ENCODE data around the gene BACE1. TPM values are rescaled to one million over a fixed set of nuclear protein-coding genes. Genes with fewer than 3 reads are reported as not detected.
A peak's percentile ranks its signal among the peaks of the same experiment; 100 is the strongest.

The BACE1 gene
- polyA plus RNA-seq (2011; rRNA removed) (47.8 and 99.6 TPM in 2 replicates), polyA minus RNA-seq (2011; rRNA and poly(A)+ RNA removed) (86.7 and 110 TPM in 2 replicates)

- CTCF ChIA-PET: interaction anchor here (0.9 to 2.9 kb wide), 4 partner anchors 14 to 89 kb away, joined by 3 to 10 read pairs (median 3); no protein-coding TSS in a partner anchor
Observed at GRCh38 chr11:117316197-117316961, at the start of gene BACE1. Gene BACE1, minus strand, starts transcription at chr11:117316256. Its CDS starts 461 bp downstream, at chr11:117315795.

DNA sequence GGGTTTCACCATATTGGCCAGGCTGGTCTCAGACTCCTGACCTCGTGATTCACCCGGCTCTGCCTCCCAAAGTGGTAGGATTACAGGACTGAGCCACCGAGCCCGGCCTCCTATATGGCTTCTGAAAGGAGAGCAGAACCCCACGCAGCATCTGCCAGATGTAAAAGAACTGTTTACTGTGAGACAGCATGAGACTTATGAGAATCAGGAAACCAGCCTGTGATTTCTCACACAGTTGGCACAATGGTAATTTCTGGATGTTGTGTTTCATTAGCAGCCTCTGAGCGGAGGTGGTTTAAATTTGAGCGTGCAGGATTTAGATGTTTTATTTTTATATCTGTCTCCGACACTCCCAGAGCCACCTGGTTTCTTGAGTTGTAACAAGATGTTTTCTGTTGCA lies 45.4 kb upstream of the BACE1 start:
- POLR2A ChIA-PET: no interaction called here
- TF ChIP-seq, protein P1, sequence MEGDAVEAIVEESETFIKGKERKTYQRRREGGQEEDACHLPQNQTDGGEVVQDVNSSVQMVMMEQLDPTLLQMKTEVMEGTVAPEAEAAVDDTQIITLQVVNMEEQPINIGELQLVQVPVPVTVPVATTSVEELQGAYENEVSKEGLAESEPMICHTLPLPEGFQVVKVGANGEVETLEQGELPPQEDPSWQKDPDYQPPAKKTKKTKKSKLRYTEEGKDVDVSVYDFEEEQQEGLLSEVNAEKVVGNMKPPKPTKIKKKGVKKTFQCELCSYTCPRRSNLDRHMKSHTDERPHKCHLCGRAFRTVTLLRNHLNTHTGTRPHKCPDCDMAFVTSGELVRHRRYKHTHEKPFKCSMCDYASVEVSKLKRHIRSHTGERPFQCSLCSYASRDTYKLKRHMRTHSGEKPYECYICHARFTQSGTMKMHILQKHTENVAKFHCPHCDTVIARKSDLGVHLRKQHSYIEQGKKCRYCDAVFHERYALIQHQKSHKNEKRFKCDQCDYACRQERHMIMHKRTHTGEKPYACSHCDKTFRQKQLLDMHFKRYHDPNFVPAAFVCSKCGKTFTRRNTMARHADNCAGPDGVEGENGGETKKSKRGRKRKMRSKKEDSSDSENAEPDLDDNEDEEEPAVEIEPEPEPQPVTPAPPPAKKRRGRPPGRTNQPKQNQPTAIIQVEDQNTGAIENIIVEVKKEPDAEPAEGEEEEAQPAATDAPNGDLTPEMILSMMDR (IDR thresholded peaks at IDR 0.05; ENCODE audit: insufficient read depth, low read depth, low read length): no peak
- no peak overlapping the region for H3K4me3 ChIP-seq (ENCODE audit: low read depth, low read length)
- no peaks in the 10 kb centered on the region for H3K27me3 ChIP-seq (ENCODE audit: control insufficient read depth, insufficient read depth, low read length)
- no peak for DNase-seq (ENCODE audit: low read depth)
- H3K36me3 ChIP-seq (ENCODE audit: control insufficient read depth, insufficient read depth, low read length): peaks cover 19% of the 10 kb centered on the region
- CTCF ChIA-PET: no interaction called here

More at GRCh38 chr11:117316197-117316961, at the start of gene BACE1:
- DNase-seq (ENCODE audit: low read depth): peak; percentile 52
- TF ChIP-seq, protein P1 (IDR thresholded peaks at IDR 0.05; ENCODE audit: insufficient read depth, low read depth, low read length): peak; percentile 75
- peak within 1 kb of the TSS; percentile 86 for H3K4me3 ChIP-seq (ENCODE audit: low read depth, low read length)
- POLR2A ChIA-PET: interaction anchor here (0.7 to 1.2 kb wide), 2 partner anchors 12 to 589 kb away, joined by 3 to 4 read pairs; no protein-coding TSS in a partner anchor
- H3K27me3 ChIP-seq (ENCODE audit: control insufficient read depth, insufficient read depth, low read length): no peaks in the 10 kb centered on the region
- peaks cover 1% of the 10 kb centered on the region for H3K36me3 ChIP-seq (ENCODE audit: control insufficient read depth, insufficient read depth, low read length)

- no peak for DNase-seq (ENCODE audit: low read depth)
- no peaks in the 10 kb centered on the region for H3K27me3 ChIP-seq (ENCODE audit: control insufficient read depth, insufficient read depth, low read length)
- no peak overlapping the region for H3K4me3 ChIP-seq (ENCODE audit: low read depth, low read length)
- H3K36me3 ChIP-seq (ENCODE audit: control insufficient read depth, insufficient read depth, low read length): peaks cover 36% of the 10 kb centered on the region
- ChIA-PET POLR2A (no interaction called here), CTCF (interaction anchor here (1.5 to 1.7 kb wide), 2 partner anchors 29 to 117 kb away, joined by 3 read pairs; partner anchors contain the start of gene CEP164)
- TF ChIP-seq, protein P1 (IDR thresholded peaks at IDR 0.05; ENCODE audit: insufficient read depth, low read depth, low read length): no peak
Observed at GRCh38 chr11:117356126-117356890, 40.3 kb upstream of the BACE1 start.

DNA sequence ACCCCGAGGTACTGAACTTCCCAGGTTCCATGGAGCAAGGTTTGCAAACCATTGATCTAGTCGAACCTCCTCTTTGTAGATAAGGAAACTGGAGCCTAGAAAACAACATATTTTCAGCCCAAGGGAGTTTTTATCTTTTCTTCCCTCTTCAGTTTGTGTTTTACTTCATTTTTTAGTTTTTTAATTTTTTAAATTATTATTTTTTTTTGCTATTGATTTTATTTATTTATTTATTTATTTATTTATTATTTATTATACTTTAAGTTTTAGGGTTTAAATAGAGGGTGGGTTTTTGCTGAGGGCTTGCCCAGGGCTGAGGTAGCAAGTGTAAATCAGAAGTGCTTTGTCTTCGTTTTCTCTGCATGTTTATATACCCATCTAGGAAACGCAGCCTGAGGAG lies 38.5 kb upstream of the BACE1 start:
- Histone ChIP-seq H3K36me3 (ENCODE audit: control insufficient read depth, insufficient read depth, low read length) (peaks cover 33% of the 10 kb centered on the region), H3K4me3 (ENCODE audit: low read depth, low read length) (no peak overlapping the region), H3K27me3 (ENCODE audit: control insufficient read depth, insufficient read depth, low read length) (no peaks in the 10 kb centered on the region)
- ChIA-PET POLR2A (no interaction called here), CTCF (interaction anchor here (1.7 kb wide), 1 partner anchor 71 kb away, joined by 4 read pairs; no protein-coding TSS in a partner anchor)
- DNase-seq (ENCODE audit: low read depth): no peak
- TF ChIP-seq, protein P1 (IDR thresholded peaks at IDR 0.05; ENCODE audit: insufficient read depth, low read depth, low read length): no peak

DNA sequence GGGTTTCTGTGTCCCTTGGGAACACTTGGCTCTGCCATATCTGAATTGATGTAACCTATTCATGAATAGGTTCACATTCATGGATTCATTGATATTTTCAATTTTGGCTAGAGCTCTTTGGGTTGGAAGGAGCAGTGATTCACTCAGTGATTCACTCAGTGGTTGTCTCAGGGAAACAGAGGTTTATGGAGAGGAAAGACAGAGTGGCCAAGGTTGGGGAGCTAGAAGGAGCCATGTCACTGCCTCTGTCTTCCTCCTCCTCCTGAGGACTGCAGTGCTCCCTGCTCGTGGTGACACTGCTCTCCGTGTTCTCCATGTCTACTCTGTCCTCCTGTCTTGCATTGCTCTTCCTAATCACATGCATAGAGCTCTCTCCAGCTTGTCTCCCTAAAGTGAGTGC lies 29.0 kb upstream of the BACE1 start:
- H3K36me3 ChIP-seq (ENCODE audit: control insufficient read depth, insufficient read depth, low read length): peaks cover 9% of the 10 kb centered on the region
- TF ChIP-seq, protein P1 (IDR thresholded peaks at IDR 0.05; ENCODE audit: insufficient read depth, low read depth, low read length): no peak
- ChIA-PET POLR2A (no interaction called here), CTCF (interaction anchor here (0.7 kb wide), 1 partner anchor 43 kb away, joined by 5 read pairs; no protein-coding TSS in a partner anchor)
- H3K4me3 ChIP-seq (ENCODE audit: low read depth, low read length): no peak overlapping the region
- no peak for DNase-seq (ENCODE audit: low read depth)
- H3K27me3 ChIP-seq (ENCODE audit: control insufficient read depth, insufficient read depth, low read length): no peaks in the 10 kb centered on the region
